ENCODE results near the gene CLDN9.

The CLDN9 gene

GRCh38 chr16:2967211-2967631, 45.5 kb upstream of the CLDN9 start:
- no peak for TF ChIP-seq CTCF (IDR thresholded peaks at IDR 0.05; ENCODE audit: extremely low read depth, missing control alignments)
- DNase-seq (ENCODE audit: low spot score), result no peak

GRCh38 chr16:2967721-2968161, 45.0 kb upstream of the CLDN9 start:
- no peak for DNase-seq (ENCODE audit: low spot score)
- TF ChIP-seq CTCF (IDR thresholded peaks at IDR 0.05; ENCODE audit: extremely low read depth, missing control alignments), result no peak

- no peak for TF ChIP-seq CTCF (IDR thresholded peaks at IDR 0.05; ENCODE audit: extremely low read depth, missing control alignments)
- peak; percentile 60 for DNase-seq (ENCODE audit: low spot score)
Measured at GRCh38 chr16:2968368-2968737, 44.4 kb upstream of the CLDN9 start.

GRCh38 chr16:2968738-2969544, 43.8 kb upstream of the CLDN9 start, which contains the start of gene PAQR4:
Gene PAQR4 (plus strand): TSS chr16:2969348. CDS start chr16:2969675, 327 bp downstream.
- no peak for TF ChIP-seq CTCF (IDR thresholded peaks at IDR 0.05; ENCODE audit: extremely low read depth, missing control alignments)

GRCh38 chr16:2969545-2970521, 42.9 kb upstream of the CLDN9 start:
- peak; percentile 92 for DNase-seq (ENCODE audit: low spot score)
- peak; percentile 44 for TF ChIP-seq CTCF (IDR thresholded peaks at IDR 0.05; ENCODE audit: extremely low read depth, missing control alignments)

More at GRCh38 chr16:2968738-2969544, 43.8 kb upstream of the CLDN9 start, which contains the start of gene PAQR4:
- peak; percentile 99 for DNase-seq (ENCODE audit: low spot score)

- no peak for DNase-seq (ENCODE audit: low spot score)
- TF ChIP-seq CTCF (IDR thresholded peaks at IDR 0.05; ENCODE audit: extremely low read depth, missing control alignments), result no peak
Measured at GRCh38 chr16:2970563-2970962, 42.2 kb upstream of the CLDN9 start.

Measured in GM20000 (cell line).